Measurements from ENCODE around the gene ADAM10.

ADAM10 gene

GRCh38 chr15:58551764-58552504, 197.6 kb downstream of the ADAM10 start (continued):
- no peak for TF ChIP-seq ZNF214 (tag by site-specific recombination; IDR thresholded peaks at IDR 0.05; ENCODE audit: borderline replicate concordance)
- no peak for TF ChIP-seq KLF9 (tag by site-specific recombination; IDR thresholded peaks at IDR 0.05; ENCODE audit: low read depth)

- Histone ChIP-seq H3K27ac (ENCODE audit: extremely low read depth, low read depth, low read length) (no peak overlapping the region), H3K9me3 (ENCODE audit: control insufficient read depth, insufficient read depth, low read depth, low read length) (no peaks in the 10 kb centered on the region), H3K4me3 (ENCODE audit: low read depth, low read length) (no peak overlapping the region), H3K4me1 (ENCODE audit: control insufficient read depth, insufficient read depth, low read length) (no peaks in the 10 kb centered on the region), H3K36me3 (ENCODE audit: control insufficient read depth in 2 of 2, insufficient read depth in 1 of 2, low read length in 2 of 2) (no peaks in the 10 kb centered on the region)
- CTCF ChIA-PET, result no interaction called here
- TF ChIP-seq PRDM6 (tag by site-specific recombination; IDR thresholded peaks at IDR 0.05), result no peak
- no peak for TF ChIP-seq ZNF561 (tag by site-specific recombination; IDR thresholded peaks at IDR 0.05; ENCODE audit: borderline replicate concordance)
- TF ChIP-seq BCL11B (tag by site-specific recombination; IDR thresholded peaks at IDR 0.05; ENCODE audit: low read depth), result no peak
- no peak for TF ChIP-seq ZNF488 (tag by site-specific recombination; IDR thresholded peaks at IDR 0.05)
- no peak for TF ChIP-seq ZXDB (tag by site-specific recombination; IDR thresholded peaks at IDR 0.05)
- no peak for TF ChIP-seq ZBTB49 (tag by site-specific recombination; IDR thresholded peaks at IDR 0.05; ENCODE audit: low read depth)
- TF ChIP-seq ZNF558 (tag by site-specific recombination; IDR thresholded peaks at IDR 0.05), result no peak
- TF ChIP-seq ZNF121 (tag by site-specific recombination; IDR thresholded peaks at IDR 0.05), result no peak
- TF ChIP-seq ZNF677 (tag by site-specific recombination; IDR thresholded peaks at IDR 0.05), result no peak
- TF ChIP-seq ZNF639 (tag by site-specific recombination; IDR thresholded peaks at IDR 0.05), result no peak
- TF ChIP-seq ZNF248 (tag by site-specific recombination; IDR thresholded peaks at IDR 0.05), result no peak
- TF ChIP-seq ZFHX2 (tag by site-specific recombination; conservative IDR thresholded peaks at IDR 0.05), result no peak
- no peak for TF ChIP-seq ZNF707 (tag by site-specific recombination; IDR thresholded peaks at IDR 0.05)
- TF ChIP-seq SP7 (tag by site-specific recombination; IDR thresholded peaks at IDR 0.05), result no peak
- TF ChIP-seq SCRT2 (tag by site-specific recombination; IDR thresholded peaks at IDR 0.05), result no peak
- TF ChIP-seq ZNF366 (tag by site-specific recombination; conservative IDR thresholded peaks at IDR 0.05), result no peak
- TF ChIP-seq SCRT1 (tag by site-specific recombination; IDR thresholded peaks at IDR 0.05; ENCODE audit: borderline replicate concordance), result no peak
- no peak for TF ChIP-seq ZSCAN5A (tag by site-specific recombination; IDR thresholded peaks at IDR 0.05)
- POLR2A ChIA-PET, result no interaction called here
These were observed 198.3 kb downstream of the ADAM10 start for GRCh38 chr15:58551084-58551763.

All from HEK293 (cell line).